ENCODE measurements around the gene MEIKIN. TPM values are rescaled to one million over a fixed set of nuclear protein-coding genes. Genes with fewer than 3 reads are reported as not detected.
A peak's percentile ranks its signal among the peaks of the same experiment; 100 is the strongest.

MEIKIN gene
- total and polyA plus RNA-seq, 2 of the 13 experiments (the other 11 are each of a cell fraction or from before 2014, with no cell fraction given), result not detected

- Histone ChIP-seq H4K20me1 (ENCODE audit: insufficient read depth, low read length) (no peaks in the 10 kb centered on the region), H3K79me2 (ENCODE audit: insufficient read depth, low read length) (no peaks in the 10 kb centered on the region), H3K9ac (ENCODE audit: insufficient read depth, low read depth, low read length) (peak overlapping the region; percentile 11; the same call in 1 of the 2 replicates), H3K4me3 (replicated peaks in 1 of 3; ENCODE audit: insufficient read depth in 1 of 3, low read depth in 2 of 3, low read length in 3 of 3) (no peak overlapping the region), H3K36me3 (replicated peaks in 1 of 2; ENCODE audit: control insufficient read depth in 1 of 2, insufficient read depth in 2 of 2, low read length in 2 of 2) (no peaks in the 10 kb centered on the region), H2AFZ (ENCODE audit: low read length) (no peak overlapping the region), H3K27me3 (ENCODE audit: control insufficient read depth in 1 of 2, insufficient read depth in 2 of 2, low read length in 2 of 2) (no peaks in the 10 kb centered on the region), H3K9me3 (ENCODE audit: low read length) (no peaks in the 10 kb centered on the region), H3K27ac (ENCODE audit: extremely low read length, insufficient read depth, low read length) (peak overlapping the region; percentile 97), H3K4me1 (ENCODE audit: insufficient read depth, low read length) (peaks cover 68% of the 10 kb centered on the region), H3K4me2 (ENCODE audit: low read depth, low read length) (peak overlapping the region; percentile 58)
- peak; percentile 63; the same call in 1 of the 2 replicates for TF ChIP-seq ZNF678 (CRISPR knock-in tag; IDR thresholded peaks at IDR 0.05)
- 0 out of 2 replicates have a peak, but pooled peaks have one; percentile 4 for TF ChIP-seq BORCS8-MEF2B (CRISPR knock-in tag; IDR thresholded peaks at IDR 0.05)
- no peak for TF ChIP-seq HNF1A (IDR thresholded peaks at IDR 0.05; ENCODE audit: low read depth)
- 0 out of 2 replicates have a peak, but pooled peaks have one; percentile 22 for TF ChIP-seq HNF1A (CRISPR knock-in tag; IDR thresholded peaks at IDR 0.05; ENCODE audit: borderline replicate concordance)
- no peak for TF ChIP-seq SP4 (CRISPR knock-in tag; IDR thresholded peaks at IDR 0.05)
- POLR2A ChIA-PET, result interaction anchor here (2.1 to 2.4 kb wide), 2 partner anchors 8 to 197 kb away, joined by 5 to 7 read pairs; partner anchors contain the start of gene FNIP1
- no peak for DNase-seq (ENCODE audit: low spot score)
- BruUV-seq (replicated peaks), result no TSS peak
- in situ Hi-C loops (cut with HindIII; ENCODE audit: extremely low pct_ligation_motif_present, low pct_unique_long_range_greater_than_20kb) (no loop called here), intact Hi-C loops (cut with micrococcal nuclease; ENCODE audit: unreplicated experiment) (no loop called here)
- WGBS (ENCODE audit: low lambda C conversion rate), result 100% methylated on average over 5 of the region's 7 CpGs
- ATAC-seq, result no peak
- CTCF ChIA-PET (ENCODE audit: low intra/inter-chr PET ratio, low total read pairs), result no interaction called here
- FAIRE-seq, result no peak
These were observed 48.6 kb upstream of the MEIKIN start for GRCh38 chr5:131994090-131994489.
